Sigmoid colon (tissue), 7 donors: ENCODE data around the gene KRTAP2-3. TPM values are rescaled to one million over a fixed set of nuclear protein-coding genes. Genes with fewer than 3 reads are reported as not detected.

Source experiments
- DNase-seq: peaks from one replicate; pipeline ENCODE4 v3.0.0-alpha.2; 2019
- H3K27ac ChIP-seq, 4 donors: fragments of 200-600 bp; sonication (generic); one replicate each; pipeline ENCODE4 v1.5.1; 2016 to 2019; ENCODE audit warnings: mild to moderate bottlenecking in 1 of 4
- H3K27me3 ChIP-seq, 3 donors: fragments of 200-600 bp; sonication (generic); one replicate each; pipeline ENCODE4 v1.5.1; 2019; ENCODE audit warnings: mild to moderate bottlenecking in 1 of 3
- H3K36me3 ChIP-seq, 4 donors: fragments of 200-600 bp; sonication (generic); one replicate each; pipeline ENCODE4 v1.5.1; 2016 to 2019
- H3K4me1 ChIP-seq, 4 donors: fragments of 200-600 bp; sonication (generic); one replicate each; pipeline ENCODE4 v1.5.1; 2017 to 2019
- H3K4me3 ChIP-seq, 4 donors: fragments of 200-600 bp; sonication (generic); one replicate each; pipeline ENCODE4 v1.5.1; 2017 to 2019; ENCODE audit warnings: mild to moderate bottlenecking in 2 of 4, moderate library complexity in 1 of 4
- H3K9me3 ChIP-seq, 4 donors: fragments of 200-600 bp in 3 of 4; sonication (generic) in 3 of 4; one replicate each; pipeline versions ENCODE4 v1.5.1 to v1.6.1; 2013 to 2019
- EP300 ChIP-seq, 4 donors: sonication (generic); formaldehyde crosslinking; IDR thresholded peaks; one replicate each; pipeline ENCODE4 v1.6.1; 2017; ENCODE audit warnings: antibody characterized with exemption in 4 of 4
- POLR2A ChIP-seq, 2 donors: fragments of 450-650 bp; IDR thresholded peaks; one replicate each; pipeline ENCODE4 v1.6.1; 2016; ENCODE audit warnings: antibody characterized with exemption in 2 of 2, mild to moderate bottlenecking in 2 of 2, moderate library complexity in 2 of 2
- POLR2AphosphoS5 ChIP-seq, 4 donors: sonication (generic); formaldehyde crosslinking; IDR thresholded peaks; one replicate each; pipeline ENCODE4 v1.6.1; 2017; ENCODE audit warnings: antibody characterized with exemption in 4 of 4
- WGBS, 2 donors: extraction: QIAGEN DNeasy Blood & Tissue Kit; methylation state at CpG; one replicate each; pipeline ENCODE4 v1.1.7; 2013; 5-methylcytosine and 5-hydroxymethylcytosine counted together
- intact Hi-C: fragments of 100-400 bp; cut with DNase I; formaldehyde crosslinking; loops from one replicate; pipeline ENCODE4 v1.15.1; 2023
- polyA plus RNA-seq, 3 donors: library from polyadenylated mRNA; stranded (reverse); fragments of 200-250 nt; gene quantifications; one replicate each; pipeline ENCODE4 v1.2.3, GENCODE V29; 2013
- total RNA-seq, 4 donors: library from RNA; depleted of rRNA; stranded (reverse); fragments of >200 nt; gene quantifications; one replicate each; pipeline ENCODE4 v1.1.0, GENCODE V29; 2016
- TF ChIP-seq, protein P1 (sequence below), 4 experiments: fragments of 450-650 bp in 3 of 4; fragments of 200-600 bp in 1 of 4; IDR thresholded peaks; one replicate each; pipeline ENCODE4 v1.5.1; 2016 to 2019; ENCODE audit warnings: antibody characterized with exemption in 4 of 4, mild to moderate bottlenecking in 3 of 4, moderate library complexity in 2 of 4
- donor health status: healthy with polysubstance abuse.
- donor health status: Bipolar disorder and iron deficiency.
- donor health status: healthy.

The KRTAP2-3 gene
- total and polyA plus RNA-seq, 7 donors: not detected

DNA sequence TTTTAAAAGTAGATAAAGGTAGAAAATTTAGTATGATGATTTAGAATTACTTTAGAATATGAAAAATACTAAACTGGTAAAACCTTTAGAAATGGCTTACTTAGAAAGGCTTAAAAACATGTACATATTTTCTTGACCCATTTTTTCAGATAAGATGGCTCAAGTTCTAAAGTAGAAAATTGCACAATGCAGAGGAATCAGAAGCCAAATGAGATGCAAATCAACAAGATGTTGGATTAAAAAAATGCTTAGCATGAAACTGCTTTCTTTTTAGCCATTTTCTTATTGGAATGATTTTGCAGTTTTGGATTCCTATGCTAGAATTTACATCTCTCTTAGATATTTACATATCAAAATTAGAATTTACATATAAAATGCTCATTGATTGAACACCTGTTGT, 49.5 kb downstream of the KRTAP2-3 start:
- no peaks in the 10 kb centered on the region for H3K9me3 ChIP-seq
- intact Hi-C loops: no loop called here
- no peak for DNase-seq
- H3K4me3 ChIP-seq: no peak overlapping the region
- H3K4me1 ChIP-seq: no peaks in the 10 kb centered on the region
- H3K27ac ChIP-seq: no peak overlapping the region
- H3K36me3 ChIP-seq: no peaks in the 10 kb centered on the region
- no peaks in the 10 kb centered on the region for H3K27me3 ChIP-seq
- TF ChIP-seq POLR2AphosphoS5 (IDR thresholded peaks at IDR 0.05): no peak
- TF ChIP-seq, protein P1, sequence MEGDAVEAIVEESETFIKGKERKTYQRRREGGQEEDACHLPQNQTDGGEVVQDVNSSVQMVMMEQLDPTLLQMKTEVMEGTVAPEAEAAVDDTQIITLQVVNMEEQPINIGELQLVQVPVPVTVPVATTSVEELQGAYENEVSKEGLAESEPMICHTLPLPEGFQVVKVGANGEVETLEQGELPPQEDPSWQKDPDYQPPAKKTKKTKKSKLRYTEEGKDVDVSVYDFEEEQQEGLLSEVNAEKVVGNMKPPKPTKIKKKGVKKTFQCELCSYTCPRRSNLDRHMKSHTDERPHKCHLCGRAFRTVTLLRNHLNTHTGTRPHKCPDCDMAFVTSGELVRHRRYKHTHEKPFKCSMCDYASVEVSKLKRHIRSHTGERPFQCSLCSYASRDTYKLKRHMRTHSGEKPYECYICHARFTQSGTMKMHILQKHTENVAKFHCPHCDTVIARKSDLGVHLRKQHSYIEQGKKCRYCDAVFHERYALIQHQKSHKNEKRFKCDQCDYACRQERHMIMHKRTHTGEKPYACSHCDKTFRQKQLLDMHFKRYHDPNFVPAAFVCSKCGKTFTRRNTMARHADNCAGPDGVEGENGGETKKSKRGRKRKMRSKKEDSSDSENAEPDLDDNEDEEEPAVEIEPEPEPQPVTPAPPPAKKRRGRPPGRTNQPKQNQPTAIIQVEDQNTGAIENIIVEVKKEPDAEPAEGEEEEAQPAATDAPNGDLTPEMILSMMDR (IDR thresholded peaks at IDR 0.05): no peak
- no peak for TF ChIP-seq POLR2A (IDR thresholded peaks at IDR 0.05)
- no peak for TF ChIP-seq EP300 (IDR thresholded peaks at IDR 0.05)

DNA sequence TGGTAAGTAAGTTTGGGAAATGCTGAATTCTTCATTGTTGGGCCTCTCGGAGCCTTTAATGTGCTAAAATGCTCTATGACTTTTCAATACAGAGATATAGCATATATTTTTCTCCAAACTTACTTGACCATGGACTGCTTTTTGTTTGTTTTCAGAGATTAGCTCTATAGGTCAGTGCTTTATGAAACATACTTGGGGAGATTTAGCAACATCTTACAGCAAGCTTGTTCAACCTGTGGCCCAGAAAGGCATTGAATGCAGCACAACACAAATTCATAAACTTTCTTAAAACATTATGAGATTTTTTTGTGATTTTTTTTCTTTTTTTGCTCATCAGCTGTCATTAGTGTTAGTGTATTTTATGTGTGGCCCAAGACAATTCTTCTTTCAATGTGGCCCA, 50.0 kb downstream of the KRTAP2-3 start:
- intact Hi-C loops: no loop called here
- Histone ChIP-seq H3K36me3 (no peaks in the 10 kb centered on the region), H3K9me3 (no peaks in the 10 kb centered on the region)

DNA sequence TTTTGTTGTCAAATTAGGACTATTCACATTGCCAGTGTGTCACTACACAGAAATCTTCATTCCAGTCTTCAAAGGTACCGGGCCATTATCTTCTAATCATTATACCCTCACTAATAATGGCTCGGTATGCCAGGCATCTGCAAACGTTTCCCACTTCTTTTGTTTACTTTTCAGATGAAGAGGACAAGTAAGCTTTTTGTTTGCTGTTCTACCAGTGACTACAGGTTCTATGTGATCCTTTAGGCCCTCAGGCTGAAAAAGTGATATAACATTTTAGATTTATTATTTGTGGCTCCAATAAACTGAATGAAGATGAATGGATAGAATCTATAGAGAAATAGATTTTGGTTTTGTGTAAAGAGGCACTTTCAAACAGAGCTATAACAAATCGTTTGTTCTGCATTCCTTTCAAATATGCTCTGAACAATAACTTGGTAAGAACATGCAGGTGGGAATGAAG, 50.6 kb downstream of the KRTAP2-3 start:
- no peaks in the 10 kb centered on the region for H3K9me3 ChIP-seq
- TF ChIP-seq POLR2AphosphoS5 (IDR thresholded peaks at IDR 0.05) (no peak), POLR2A (IDR thresholded peaks at IDR 0.05) (no peak), EP300 (IDR thresholded peaks at IDR 0.05) (no peak)
- TF ChIP-seq, protein P1 (IDR thresholded peaks at IDR 0.05): no peak
- intact Hi-C loops: no loop called here
- no peaks in the 10 kb centered on the region for H3K4me1 ChIP-seq
- H3K36me3 ChIP-seq: no peaks in the 10 kb centered on the region
- WGBS, 2 donors: 48 to 64% methylated on average over 4 of the region's 4 CpGs
- H3K27me3 ChIP-seq: no peaks in the 10 kb centered on the region
- H3K4me3 ChIP-seq: no peak overlapping the region
- no peak for DNase-seq
- H3K27ac ChIP-seq: no peak overlapping the region

More for the DNA sequence above, 50.0 kb downstream of the KRTAP2-3 start:
- no peak for TF ChIP-seq POLR2A (IDR thresholded peaks at IDR 0.05)
- TF ChIP-seq EP300 (IDR thresholded peaks at IDR 0.05): no peak
- TF ChIP-seq, protein P1 (IDR thresholded peaks at IDR 0.05): no peak
- TF ChIP-seq POLR2AphosphoS5 (IDR thresholded peaks at IDR 0.05): no peak
- DNase-seq: no peak
- Histone ChIP-seq H3K27ac (no peak overlapping the region), H3K4me3 (no peak overlapping the region), H3K4me1 (no peaks in the 10 kb centered on the region), H3K27me3 (no peaks in the 10 kb centered on the region)
- 94% methylated on average over 1 of the region's 1 CpG for WGBS, 2 donors

Other genes starting within 250 kb of the KRTAP2-3 start
Only the 30 nearest of the 38 such genes appear.
- gene KRT20, start 174.9 kb downstream of the KRTAP2-3 start, total RNA-seq: 1 to 10 TPM in 2 of 4 donors, not detected in 2; 1.4 to 2.1 TPM
- 1,000 to 10,000 TPM; 1,034 to 2,181 (median 1,227) TPM for gene KRT20, start 174.9 kb downstream of the KRTAP2-3 start, polyA plus RNA-seq
- gene KRT23, start 122.5 kb downstream of the KRTAP2-3 start, total RNA-seq: under 1 TPM in 1 of 4 donors, not detected in 3; 0.27 TPM
- gene KRT23, start 122.5 kb downstream of the KRTAP2-3 start, polyA plus RNA-seq: 1 to 10 TPM in 1 of 3 donors, under 1 TPM in 2; 0.35 to 3.7 (median 0.60) TPM
- gene KRT39, start 93.2 kb downstream of the KRTAP2-3 start, total RNA-seq: not detected
- gene KRT39, start 93.2 kb downstream of the KRTAP2-3 start, polyA plus RNA-seq: under 1 TPM in 1 of 3 donors, not detected in 2; 0.07 TPM
- not detected for gene KRT40, start 75.8 kb downstream of the KRTAP2-3 start, total RNA-seq
- under 1 TPM in 2 of 3 donors, not detected in 1; 0.16 to 0.60 TPM for gene KRT40, start 75.8 kb downstream of the KRTAP2-3 start, polyA plus RNA-seq
- not detected for gene KRTAP3-3, start 66.0 kb downstream of the KRTAP2-3 start, total RNA-seq
- not detected for gene KRTAP3-3, start 66.0 kb downstream of the KRTAP2-3 start, polyA plus RNA-seq
- not detected for gene KRTAP3-2, start 60.2 kb downstream of the KRTAP2-3 start, total RNA-seq
- gene KRTAP3-2, start 60.2 kb downstream of the KRTAP2-3 start, polyA plus RNA-seq: not detected
- not detected for gene KRTAP3-1, start 51.0 kb downstream of the KRTAP2-3 start, total RNA-seq
- not detected for gene KRTAP3-1, start 51.0 kb downstream of the KRTAP2-3 start, polyA plus RNA-seq
- not detected for gene KRTAP1-5, start 32.9 kb downstream of the KRTAP2-3 start, total RNA-seq
- gene KRTAP1-5, start 32.9 kb downstream of the KRTAP2-3 start, polyA plus RNA-seq: not detected
- gene KRTAP1-4, start 29.9 kb downstream of the KRTAP2-3 start, total RNA-seq: not detected
- gene KRTAP1-4, start 29.9 kb downstream of the KRTAP2-3 start, polyA plus RNA-seq: not detected
- not detected for gene KRTAP1-3, start 25.2 kb downstream of the KRTAP2-3 start, total RNA-seq
- not detected for gene KRTAP1-3, start 25.2 kb downstream of the KRTAP2-3 start, polyA plus RNA-seq
- gene KRTAP1-1, start 18.7 kb downstream of the KRTAP2-3 start, total RNA-seq: not detected
- not detected for gene KRTAP1-1, start 18.7 kb downstream of the KRTAP2-3 start, polyA plus RNA-seq
- not detected for gene KRTAP2-1, start 12.8 kb downstream of the KRTAP2-3 start, total RNA-seq
- gene KRTAP2-1, start 12.8 kb downstream of the KRTAP2-3 start, polyA plus RNA-seq: not detected
- gene KRTAP2-2, start 4.9 kb downstream of the KRTAP2-3 start, total RNA-seq: not detected
- not detected for gene KRTAP2-2, start 4.9 kb downstream of the KRTAP2-3 start, polyA plus RNA-seq
- gene KRTAP2-4, start 5.8 kb upstream of the KRTAP2-3 start, total RNA-seq: not detected
- not detected for gene KRTAP2-4, start 5.8 kb upstream of the KRTAP2-3 start, polyA plus RNA-seq
- gene KRTAP4-7, start 24.0 kb upstream of the KRTAP2-3 start, total RNA-seq: not detected
- gene KRTAP4-7, start 24.0 kb upstream of the KRTAP2-3 start, polyA plus RNA-seq: not detected
- gene KRTAP4-8, start 38.0 kb upstream of the KRTAP2-3 start, total RNA-seq: not detected
- gene KRTAP4-8, start 38.0 kb upstream of the KRTAP2-3 start, polyA plus RNA-seq: not detected
- gene KRTAP4-16, start 42.1 kb upstream of the KRTAP2-3 start, total RNA-seq: not detected
- not detected for gene KRTAP4-16, start 42.1 kb upstream of the KRTAP2-3 start, polyA plus RNA-seq
- gene KRTAP4-9, start 45.3 kb upstream of the KRTAP2-3 start, total RNA-seq: not detected
- gene KRTAP4-9, start 45.3 kb upstream of the KRTAP2-3 start, polyA plus RNA-seq: not detected
- gene KRTAP4-11, start 58.3 kb upstream of the KRTAP2-3 start, total RNA-seq: not detected
- gene KRTAP4-11, start 58.3 kb upstream of the KRTAP2-3 start, polyA plus RNA-seq: not detected
- gene KRTAP4-12, start 64.1 kb upstream of the KRTAP2-3 start, total RNA-seq: not detected
- gene KRTAP4-12, start 64.1 kb upstream of the KRTAP2-3 start, polyA plus RNA-seq: not detected
- gene KRTAP4-6, start 80.4 kb upstream of the KRTAP2-3 start, total RNA-seq: not detected
- not detected for gene KRTAP4-6, start 80.4 kb upstream of the KRTAP2-3 start, polyA plus RNA-seq
- gene KRTAP4-5, start 89.7 kb upstream of the KRTAP2-3 start, total RNA-seq: not detected
- gene KRTAP4-5, start 89.7 kb upstream of the KRTAP2-3 start, polyA plus RNA-seq: not detected
- gene KRTAP4-4, start 100.6 kb upstream of the KRTAP2-3 start, total RNA-seq: not detected
- gene KRTAP4-4, start 100.6 kb upstream of the KRTAP2-3 start, polyA plus RNA-seq: not detected
- gene KRTAP4-3, start 108.1 kb upstream of the KRTAP2-3 start, total RNA-seq: not detected
- gene KRTAP4-3, start 108.1 kb upstream of the KRTAP2-3 start, polyA plus RNA-seq: not detected
- gene KRTAP4-2, start 118.1 kb upstream of the KRTAP2-3 start, total RNA-seq: not detected
- gene KRTAP4-2, start 118.1 kb upstream of the KRTAP2-3 start, polyA plus RNA-seq: not detected
- gene KRTAP4-1, start 124.8 kb upstream of the KRTAP2-3 start, total RNA-seq: not detected
- gene KRTAP4-1, start 124.8 kb upstream of the KRTAP2-3 start, polyA plus RNA-seq: 1 to 10 TPM in 1 of 3 donors, not detected in 2; 1.4 TPM
- not detected for gene KRTAP9-1, start 129.8 kb upstream of the KRTAP2-3 start, total RNA-seq
- gene KRTAP9-1, start 129.8 kb upstream of the KRTAP2-3 start, polyA plus RNA-seq: not detected
- not detected for gene KRTAP9-2, start 166.5 kb upstream of the KRTAP2-3 start, total RNA-seq
- not detected for gene KRTAP9-2, start 166.5 kb upstream of the KRTAP2-3 start, polyA plus RNA-seq
- gene KRTAP9-3, start 172.3 kb upstream of the KRTAP2-3 start, total RNA-seq: not detected
- gene KRTAP9-3, start 172.3 kb upstream of the KRTAP2-3 start, polyA plus RNA-seq: not detected
- gene KRTAP9-8, start 177.9 kb upstream of the KRTAP2-3 start, total RNA-seq: not detected
- not detected for gene KRTAP9-8, start 177.9 kb upstream of the KRTAP2-3 start, polyA plus RNA-seq